HG03571 (cell line): ENCODE data around the gene MAK.
"Not testable (repeated sequence)": the region's sequence is repeated elsewhere in the genome, so short reads cannot be mapped to it uniquely, and the experiment has no call there.

Source experiments
- ATAC-seq: cut with Tn5 transposase; IDR thresholded peaks from one replicate; pipeline ENCODE4 v1.9.1; 2021; ENCODE audit not compliant: unreplicated experiment

The MAK gene, protein sequence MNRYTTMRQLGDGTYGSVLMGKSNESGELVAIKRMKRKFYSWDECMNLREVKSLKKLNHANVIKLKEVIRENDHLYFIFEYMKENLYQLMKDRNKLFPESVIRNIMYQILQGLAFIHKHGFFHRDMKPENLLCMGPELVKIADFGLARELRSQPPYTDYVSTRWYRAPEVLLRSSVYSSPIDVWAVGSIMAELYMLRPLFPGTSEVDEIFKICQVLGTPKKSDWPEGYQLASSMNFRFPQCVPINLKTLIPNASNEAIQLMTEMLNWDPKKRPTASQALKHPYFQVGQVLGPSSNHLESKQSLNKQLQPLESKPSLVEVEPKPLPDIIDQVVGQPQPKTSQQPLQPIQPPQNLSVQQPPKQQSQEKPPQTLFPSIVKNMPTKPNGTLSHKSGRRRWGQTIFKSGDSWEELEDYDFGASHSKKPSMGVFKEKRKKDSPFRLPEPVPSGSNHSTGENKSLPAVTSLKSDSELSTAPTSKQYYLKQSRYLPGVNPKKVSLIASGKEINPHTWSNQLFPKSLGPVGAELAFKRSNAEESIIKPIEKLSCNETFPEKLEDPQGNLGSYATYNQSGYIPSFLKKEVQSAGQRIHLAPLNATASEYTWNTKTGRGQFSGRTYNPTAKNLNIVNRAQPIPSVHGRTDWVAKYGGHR

DNA sequence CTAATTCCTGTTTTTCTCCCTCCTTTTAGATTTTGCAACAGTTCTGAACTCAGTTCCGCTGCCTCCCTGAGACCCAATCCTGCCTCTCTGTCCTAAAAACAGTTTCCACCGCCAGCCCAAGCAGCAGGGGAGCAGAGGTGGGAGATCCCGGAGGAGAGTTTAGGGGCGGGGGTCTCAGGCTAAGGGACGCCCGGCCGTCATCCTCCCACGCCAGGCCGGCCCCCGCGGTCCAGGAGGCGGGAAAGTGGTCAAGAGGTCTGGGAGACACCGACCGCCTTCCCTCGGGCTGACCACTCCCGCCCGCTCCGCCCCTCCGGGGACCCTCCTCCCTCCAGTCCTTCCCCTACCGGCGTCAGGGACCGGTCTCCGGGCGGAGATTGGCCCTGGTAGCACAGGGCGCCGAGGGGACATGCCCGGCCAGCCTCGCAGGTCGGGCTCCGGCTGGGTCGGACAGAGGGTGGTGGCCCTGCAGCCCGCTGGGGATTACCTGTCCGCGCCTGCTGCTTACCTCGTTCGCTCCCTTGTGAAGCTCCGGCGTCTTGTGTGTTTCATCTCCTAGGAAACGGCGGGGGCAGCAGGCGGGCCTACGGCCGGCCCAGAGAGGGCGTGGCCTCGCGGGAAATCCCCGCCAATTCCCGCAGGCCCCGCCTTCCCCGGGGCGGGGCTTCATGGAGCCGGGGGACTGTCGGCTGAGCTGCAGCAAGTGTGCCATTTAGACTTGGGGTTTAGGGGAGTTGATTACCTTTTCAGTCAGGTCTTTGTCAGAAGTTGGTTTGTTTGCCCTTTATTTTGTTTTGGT is at the start of gene MAK:
MAK (minus strand) TSS at position 545 of the 799 bp plus-strand sequence. CDS start 7,891 bp downstream, outside the sequence.
- peak; percentile 75 for ATAC-seq

DNA sequence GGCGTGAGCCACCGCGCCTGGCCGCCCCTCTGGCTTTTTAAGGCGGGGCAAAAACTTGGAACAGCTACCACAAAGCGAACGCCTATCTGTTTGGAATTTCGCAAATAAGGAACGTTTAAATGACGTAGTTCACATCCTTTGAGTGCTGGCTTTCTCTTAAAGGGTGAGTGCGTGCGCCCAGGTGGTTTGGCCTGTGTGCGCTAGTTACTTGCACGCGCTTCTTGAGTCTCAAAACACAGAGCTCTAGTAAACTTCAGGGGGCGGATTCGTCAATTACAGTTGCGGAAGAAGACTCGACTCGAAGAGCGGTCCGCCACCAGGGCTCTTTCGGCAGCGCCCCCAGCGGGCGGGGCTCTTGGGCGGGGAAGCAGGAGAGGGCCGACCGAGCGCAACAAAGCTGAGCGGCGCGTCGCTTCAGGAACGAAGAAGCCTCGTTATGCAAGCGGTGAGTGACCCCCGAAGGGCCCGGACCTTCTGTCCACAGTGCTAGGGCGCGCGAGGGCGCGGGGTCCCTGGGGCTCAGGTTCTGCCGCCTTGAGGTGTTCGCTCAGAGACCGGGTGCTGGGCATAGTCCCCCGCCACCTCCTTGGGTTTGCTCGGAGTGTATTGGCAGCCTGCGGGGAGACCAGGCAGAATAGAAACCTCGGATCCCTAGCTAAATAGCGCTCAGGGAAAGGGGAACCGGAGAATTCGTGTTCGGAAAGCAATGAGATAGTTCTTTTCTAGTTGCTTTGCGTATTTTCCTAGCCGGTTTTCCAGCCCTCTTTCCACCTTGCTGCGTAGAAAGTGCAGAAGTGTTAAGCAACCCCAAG is 48.6 kb upstream of the MAK start, which contains the start of gene SYCP2L:
SYCP2L (plus strand) TSS at position 362 of the 812 bp plus-strand sequence; CDS start at position 437, 75 bp downstream.
- ATAC-seq, result no peak

DNA sequence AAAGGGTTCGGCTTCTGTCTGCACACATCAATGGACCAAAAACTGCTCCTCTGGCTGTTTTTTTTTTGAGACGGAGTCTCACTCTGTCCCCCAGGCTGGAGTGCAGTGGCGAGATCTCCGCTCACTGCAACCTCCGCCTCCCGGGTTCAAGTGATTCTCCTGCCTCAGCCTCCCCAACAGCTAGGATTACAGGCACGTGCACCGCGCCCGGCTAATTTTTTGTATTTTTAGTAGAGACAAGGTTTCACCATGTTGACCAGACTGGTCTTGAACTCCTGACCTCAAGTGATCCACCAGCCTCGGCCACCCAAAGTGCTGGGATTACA is 48.0 kb upstream of the MAK start:
- not testable (repeated sequence) for ATAC-seq

DNA sequence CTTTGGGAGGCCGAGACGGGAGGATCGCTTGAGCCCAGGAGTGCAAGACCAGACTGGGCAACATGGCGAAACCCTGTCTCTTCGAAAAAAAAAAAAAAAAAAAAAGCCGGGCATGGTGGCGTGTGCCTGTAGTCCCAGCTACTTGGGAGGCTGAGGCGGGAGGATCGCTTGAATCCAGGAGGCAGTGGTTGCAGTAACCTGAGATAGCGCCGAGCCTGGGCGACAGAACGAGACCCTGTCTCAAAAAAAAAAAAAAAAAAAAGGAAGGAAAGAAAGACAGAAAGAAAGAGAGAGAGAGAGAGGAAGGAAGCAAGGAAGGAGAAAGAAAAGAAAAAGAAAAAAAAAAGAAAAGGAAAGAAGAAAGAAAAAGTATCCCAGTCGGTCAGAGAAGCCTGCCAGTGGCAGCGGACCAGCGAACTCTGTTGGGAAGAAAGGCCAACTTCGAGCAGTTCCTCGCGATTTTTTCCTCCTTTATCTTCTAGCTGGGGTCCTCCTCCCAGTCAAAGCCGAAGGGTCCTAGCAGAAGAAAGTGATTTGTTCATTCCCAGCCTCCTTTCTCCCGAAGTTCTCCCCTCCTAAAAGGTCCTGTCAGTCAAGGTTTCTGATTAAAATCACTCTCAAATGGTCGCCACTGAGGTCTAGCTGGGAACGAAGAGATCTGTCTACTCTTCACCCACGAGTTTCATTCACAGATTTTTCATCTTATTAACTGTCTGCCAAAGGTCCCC is 46.1 kb upstream of the MAK start:
- no peak for ATAC-seq

DNA sequence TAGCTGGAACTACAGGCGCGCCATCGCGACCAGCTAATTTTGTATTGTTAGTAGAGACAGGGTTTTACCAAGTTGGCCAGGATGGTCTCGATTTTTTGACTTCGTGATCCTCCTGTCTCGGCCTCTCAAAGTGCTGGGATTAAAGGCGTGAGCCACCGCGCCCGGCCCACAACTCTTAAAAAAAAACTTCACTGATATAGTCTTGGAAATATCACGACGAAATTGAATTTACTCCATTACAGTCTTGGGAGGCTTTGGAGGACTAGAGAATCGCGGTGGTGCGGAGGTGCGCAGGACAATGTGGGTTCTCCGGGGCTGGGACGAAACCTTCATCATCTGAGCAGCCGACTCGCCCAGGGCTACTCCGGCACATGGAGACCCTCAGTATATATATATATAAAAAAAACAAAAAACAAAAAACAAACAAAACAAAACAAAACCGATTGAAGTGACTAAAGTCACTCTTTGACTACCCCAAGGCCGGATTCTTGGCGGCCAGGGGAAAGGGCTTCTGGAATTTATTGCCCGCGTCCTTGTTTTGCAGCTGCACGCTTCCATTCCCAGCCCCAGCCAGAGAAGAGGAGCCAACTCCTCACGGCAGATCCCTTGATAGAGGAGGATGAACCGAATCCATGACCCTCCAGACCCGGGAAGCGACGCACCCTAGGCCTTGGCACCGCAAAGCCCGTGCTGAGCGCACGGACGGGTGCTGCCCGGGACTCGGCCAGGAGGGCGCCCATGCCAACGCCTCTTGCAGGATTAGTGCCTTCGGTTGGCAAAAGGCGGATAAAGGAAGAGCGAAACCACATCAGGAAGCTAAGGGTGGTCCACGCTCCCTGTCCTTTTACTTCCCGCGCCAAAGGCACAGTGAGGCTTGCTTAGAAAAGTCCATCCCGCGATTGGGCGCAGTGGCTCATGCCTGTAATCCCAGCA is 45.2 kb upstream of the MAK start:
- ATAC-seq, result no peak

DNA sequence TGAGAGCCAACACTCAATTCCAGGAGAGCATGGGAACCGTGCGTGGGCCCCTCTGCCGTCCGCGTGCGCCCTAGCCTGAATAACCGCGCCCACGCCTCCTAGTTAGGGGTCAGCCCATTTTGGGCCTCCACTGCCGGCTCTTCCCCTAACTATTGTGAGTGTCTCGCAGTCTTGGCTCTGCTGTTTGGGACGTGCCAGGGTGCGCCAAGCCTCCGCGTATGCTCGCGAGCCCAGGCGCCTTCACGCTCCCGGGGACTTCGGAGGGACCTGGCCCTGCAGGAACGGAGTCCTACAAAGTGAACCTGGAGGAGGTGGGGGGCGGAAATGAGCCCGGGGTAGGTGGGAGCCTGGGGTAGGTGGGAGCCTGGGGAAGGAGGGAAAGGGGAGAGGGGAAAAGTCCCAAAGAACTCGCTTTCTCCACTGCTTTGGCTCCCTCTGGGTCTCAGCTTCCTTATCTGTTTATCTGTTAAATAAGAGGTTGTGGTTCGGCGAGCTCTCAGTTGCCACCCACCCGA is 44.4 kb upstream of the MAK start:
- no peak for ATAC-seq

DNA sequence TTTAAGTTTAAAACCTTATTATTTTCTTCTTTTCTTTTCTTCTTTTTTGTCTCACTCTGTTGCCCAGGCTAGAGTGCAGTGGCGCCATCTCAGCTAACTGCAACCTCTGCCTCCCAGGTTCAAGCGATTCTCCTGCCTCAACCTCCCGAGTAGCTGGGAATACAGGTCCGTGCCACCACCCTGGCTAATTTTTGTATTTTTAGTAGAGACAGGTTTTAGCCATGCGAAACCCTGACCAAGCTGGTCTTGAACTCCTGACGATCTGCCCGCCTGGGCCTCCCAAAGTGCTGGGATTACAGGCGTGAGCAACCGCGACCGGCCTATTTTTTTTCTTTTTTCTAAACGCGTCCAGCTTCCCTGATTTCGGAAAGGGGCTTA is 43.9 kb upstream of the MAK start:
- not testable (repeated sequence) for ATAC-seq

DNA sequence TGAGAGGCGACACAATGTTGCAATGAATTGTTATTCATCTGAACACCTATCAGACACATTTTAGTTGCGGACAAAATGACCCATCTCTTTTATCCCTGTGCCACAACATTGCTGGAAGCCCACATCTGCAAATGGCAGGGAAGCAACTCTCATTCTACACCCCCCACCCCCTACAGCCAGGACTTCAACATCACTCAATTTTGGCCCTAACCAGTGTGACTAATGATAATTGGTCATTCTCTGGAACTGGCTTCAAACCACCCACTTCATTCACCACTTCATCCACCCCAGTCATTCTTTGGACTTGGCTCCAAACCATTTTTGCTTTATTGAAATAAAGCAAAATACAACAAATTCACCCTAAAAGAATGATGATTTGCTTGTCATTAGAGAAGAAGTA is 42.0 kb upstream of the MAK start:
- ATAC-seq, result no peak

DNA sequence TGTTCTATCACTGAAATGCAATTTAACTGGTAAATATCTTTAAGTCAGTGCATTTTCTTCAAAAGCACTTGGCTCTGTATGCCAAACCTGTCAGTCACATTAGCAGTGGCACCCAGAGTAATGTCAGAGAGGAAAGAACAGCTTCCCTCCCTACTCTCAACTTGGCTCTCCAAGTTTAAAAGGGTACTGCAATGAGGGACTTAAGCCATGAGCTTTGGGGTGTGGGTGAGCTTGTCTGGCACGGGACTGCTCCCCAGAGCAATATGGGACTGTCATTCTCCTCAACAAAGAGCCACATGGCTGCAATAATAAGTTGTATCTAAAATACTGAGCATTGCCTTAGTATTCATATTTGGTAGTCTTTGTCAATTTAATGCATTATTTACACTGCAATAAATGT is 39.5 kb upstream of the MAK start:
- no peak for ATAC-seq

DNA sequence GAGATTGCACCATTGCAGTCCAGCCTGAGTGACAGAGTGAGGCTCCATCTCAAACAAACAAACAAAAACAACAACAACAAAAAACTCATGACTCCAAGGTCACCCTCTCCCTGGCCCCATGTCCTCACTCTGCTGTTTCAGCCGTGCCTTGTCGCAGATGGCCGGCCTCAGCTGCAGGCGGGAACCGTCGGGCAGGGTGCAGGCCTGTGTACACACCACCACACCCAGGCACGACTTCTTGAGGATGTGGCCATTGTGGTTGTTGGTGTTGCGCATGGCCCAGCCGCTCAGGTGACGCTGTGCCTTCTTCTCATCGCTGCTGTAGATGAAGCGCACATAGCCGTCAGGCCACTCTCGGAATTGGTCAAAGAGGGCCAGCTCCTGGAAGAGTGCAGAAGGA is 38.7 kb upstream of the MAK start:
- no peak for ATAC-seq

DNA sequence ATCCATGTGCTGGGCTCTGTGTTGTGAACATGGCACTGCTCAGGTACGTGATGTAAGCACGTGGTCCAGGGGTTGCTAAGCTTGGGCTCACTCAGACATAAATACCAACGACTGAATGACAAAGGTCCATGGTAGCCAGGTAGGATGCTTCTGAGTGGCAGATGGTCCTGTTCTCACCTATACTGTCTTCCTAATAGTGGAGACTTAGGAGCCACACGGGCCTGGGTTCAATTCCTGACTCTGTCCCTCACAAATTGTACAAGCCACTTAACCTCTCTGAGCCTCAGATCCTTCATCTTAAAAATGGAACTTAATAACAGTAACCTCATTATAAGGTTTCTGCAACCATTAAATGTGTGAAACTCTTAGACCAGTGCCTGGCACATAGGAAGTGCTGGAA is 36.7 kb upstream of the MAK start:
- no peak for ATAC-seq

DNA sequence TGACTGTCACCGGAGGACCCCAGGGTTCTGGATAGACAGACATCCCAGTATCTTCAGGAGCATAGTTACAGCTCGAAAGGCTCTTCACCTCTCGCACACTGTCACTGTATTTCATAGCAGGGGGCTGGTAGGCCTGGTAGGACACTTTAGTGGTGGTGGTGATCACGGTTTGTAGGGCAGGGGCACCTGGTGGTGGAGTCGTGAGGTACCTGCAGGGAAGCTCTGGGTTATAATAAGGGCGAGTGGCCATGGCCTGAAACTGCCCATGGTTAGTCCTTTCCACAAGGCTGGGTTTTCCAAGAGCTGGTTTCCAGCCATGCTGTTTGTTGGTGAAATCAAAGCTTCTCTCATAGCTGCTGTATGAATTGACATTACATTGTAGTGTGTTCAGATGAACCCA is 35.9 kb upstream of the MAK start:
- ATAC-seq, result no peak

DNA sequence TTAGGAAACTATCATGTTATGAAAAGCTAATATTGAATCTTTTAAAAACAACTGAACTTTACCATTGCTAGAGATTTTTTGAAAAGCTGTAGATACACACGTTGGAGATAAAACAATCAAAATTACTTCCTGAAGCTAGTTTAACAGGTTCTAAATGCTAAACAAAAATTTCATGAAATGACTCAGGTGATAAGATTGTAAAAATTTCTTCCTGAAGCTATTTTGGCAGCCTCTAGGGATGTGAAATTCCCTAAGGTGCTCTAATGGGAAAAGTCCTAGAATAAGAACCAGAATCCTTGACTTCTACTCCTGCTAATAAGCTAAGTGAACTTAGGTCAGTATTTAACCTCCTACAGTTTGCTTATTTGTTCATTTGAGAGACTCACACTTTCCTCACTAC is 35.0 kb upstream of the MAK start:
- ATAC-seq, result no peak

DNA sequence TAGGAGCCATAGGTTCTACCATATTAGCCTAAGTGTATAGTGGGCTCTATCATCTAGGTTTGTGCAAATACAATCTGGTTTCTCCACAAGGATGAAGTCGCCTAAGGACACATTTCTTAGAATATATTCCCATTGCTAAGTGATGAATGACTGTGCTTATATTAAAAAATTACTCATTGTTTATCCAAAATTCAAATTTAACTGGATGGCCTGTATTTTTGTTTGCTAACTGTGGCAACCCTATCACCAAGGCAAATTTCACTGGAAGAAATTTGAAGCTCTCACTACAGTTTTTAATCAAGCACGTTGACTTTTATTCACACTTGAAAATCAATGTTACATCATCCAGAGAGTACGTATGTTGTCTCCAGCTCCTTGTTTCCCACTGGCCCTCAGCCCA is 29.6 kb upstream of the MAK start:
- ATAC-seq, result no peak

DNA sequence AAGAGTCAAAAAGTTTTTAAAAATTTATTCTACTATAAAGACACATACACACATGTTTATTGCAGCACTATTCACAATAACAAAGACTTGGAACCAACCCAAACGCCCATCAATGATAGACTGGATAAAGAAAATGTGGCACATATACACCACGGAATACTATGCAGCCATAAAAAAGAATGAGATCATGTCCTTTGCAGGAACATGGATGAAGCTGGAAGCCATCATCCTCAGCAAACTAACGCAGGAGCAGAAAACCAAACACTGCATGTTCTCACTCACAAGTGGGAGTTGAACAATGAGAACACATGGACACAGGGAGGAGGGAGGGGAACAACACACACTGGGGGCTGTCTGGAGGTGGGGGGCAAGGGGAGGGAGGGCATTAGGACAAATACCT is 28.4 kb upstream of the MAK start:
- ATAC-seq, result not testable (repeated sequence)

DNA sequence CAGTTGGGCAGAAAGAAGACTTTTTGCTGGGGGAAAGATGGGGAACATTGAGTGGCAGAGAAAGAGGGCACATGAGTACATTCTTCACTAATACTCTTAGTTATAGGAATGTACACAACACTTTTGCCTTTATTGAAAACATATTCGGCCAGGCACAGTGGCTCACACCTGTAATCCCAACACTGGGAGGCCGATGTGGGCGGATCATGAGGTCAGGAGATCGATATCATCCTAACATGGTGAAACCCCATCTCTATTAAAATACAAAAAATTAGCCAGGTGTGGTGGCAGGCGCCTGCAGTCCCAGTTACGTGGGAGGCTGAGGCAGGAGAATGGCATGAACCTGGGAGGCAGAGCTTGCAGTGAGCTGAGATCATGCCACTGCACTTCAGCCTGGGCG is 24.7 kb upstream of the MAK start:
- not testable (repeated sequence) for ATAC-seq

DNA sequence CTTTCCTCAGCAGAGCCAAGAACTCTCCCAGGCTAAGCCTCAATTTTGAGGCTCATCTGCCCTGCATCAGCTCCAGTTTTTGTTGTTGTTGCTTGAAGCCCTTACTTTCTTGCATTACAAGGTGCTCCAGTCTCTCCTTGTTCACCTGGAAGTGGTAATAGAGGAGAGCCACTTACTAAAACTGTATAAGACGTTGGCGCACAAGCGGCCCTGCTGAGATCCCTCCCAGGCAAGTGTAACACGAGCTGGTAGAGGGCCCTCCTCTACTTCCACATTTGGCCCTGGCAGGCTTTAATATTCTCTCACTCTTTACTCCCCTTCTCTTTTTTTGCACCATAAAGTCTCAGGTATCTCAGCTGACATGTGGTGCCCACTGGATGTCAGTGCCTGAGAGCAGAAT is 24.0 kb upstream of the MAK start:
- no peak for ATAC-seq

DNA sequence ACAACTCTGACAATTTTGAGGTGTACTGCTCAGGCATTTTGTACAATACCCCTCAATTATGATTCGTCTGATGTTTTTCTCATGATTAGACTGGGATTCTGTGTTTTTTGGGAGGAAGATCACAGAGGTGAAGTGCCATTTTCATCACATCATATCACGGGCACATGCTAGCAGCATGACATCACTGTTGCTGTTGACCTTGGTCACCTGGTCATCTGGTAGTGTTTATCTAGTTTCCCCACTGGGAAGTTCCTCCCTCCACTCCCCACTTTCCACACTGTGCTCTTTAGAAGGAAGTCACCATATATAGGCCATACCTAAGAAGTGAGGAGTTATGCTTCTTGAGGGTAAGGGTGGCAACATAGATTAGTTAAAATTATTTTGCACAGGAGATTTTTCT is 22.7 kb upstream of the MAK start:
- no peak for ATAC-seq

DNA sequence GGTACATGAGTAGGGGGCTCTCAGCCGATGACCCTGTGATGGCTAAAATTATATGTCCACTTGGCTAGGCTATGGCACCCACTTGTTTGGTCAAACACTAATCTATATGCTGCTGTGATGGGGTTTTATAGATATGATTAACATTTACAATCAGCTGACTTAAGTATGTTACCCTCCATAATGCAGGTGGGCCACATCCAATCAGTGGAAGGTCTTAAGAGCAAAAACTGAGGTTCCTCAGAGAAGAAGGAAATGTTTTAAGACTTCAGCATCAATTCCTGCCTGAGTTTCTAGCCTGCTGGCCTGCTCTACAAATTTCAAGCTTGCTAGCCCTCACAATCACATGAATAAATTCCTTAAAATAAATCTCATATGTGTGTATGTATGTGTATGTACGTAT is 18.9 kb upstream of the MAK start:
- no peak for ATAC-seq
